Esophagus muscularis mucosa (tissue), 4 donors: ENCODE data around the gene IGF2BP1. TPM values are rescaled to one million over a fixed set of nuclear protein-coding genes. Genes with fewer than 3 reads are reported as not detected.

Experiments
- DNase-seq: peaks from one replicate; pipeline ENCODE4 v3.0.0-alpha.2; 2017; ENCODE audit errors: extremely low spot score
- H3K27ac ChIP-seq, 4 donors: fragments of 200-600 bp; sonication (generic); replicated peaks in 1 of 4; 1 replicate in 3 of 4; 2 replicates in 1 of 4; pipeline ENCODE4 v1.5.1; 2016 to 2019; ENCODE audit warnings: mild to moderate bottlenecking in 1 of 4
- H3K27me3 ChIP-seq, 4 donors: fragments of 200-600 bp; sonication (generic); one replicate each; pipeline versions ENCODE4 v1.5.1 to v1.6.0; 2016 to 2019
- H3K36me3 ChIP-seq, 4 donors: fragments of 200-600 bp; sonication (generic); one replicate each; pipeline ENCODE4 v1.5.1; 2016 to 2019
- H3K4me1 ChIP-seq, 4 donors: fragments of 200-600 bp; sonication (generic); one replicate each; pipeline ENCODE4 v1.5.1; 2016 to 2019
- H3K4me3 ChIP-seq, 4 donors: fragments of 200-600 bp; sonication (generic); 1 replicate in 2 of 4; 2 replicates in 2 of 4; pipeline ENCODE4 v1.5.1; 2016 to 2019; ENCODE audit warnings: mild to moderate bottlenecking in 4 of 4, moderate library complexity in 1 of 4
- H3K9me3 ChIP-seq, 4 donors: fragments of 200-600 bp; sonication (generic); 1 replicate in 3 of 4; 2 replicates in 1 of 4; pipeline ENCODE4 v1.5.1; 2016 to 2019
- CTCF ChIP-seq, 3 experiments: fragments of 200-600 bp in 2 of 3; fragments of 450-650 bp in 1 of 3; sonication (generic) in 2 of 3; IDR thresholded peaks; one replicate each; pipeline ENCODE4 v1.5.1; 2017 to 2019; ENCODE audit warnings: antibody characterized with exemption in 3 of 3, mild to moderate bottlenecking in 2 of 3, moderate library complexity in 1 of 3
- EP300 ChIP-seq: sonication (generic); formaldehyde crosslinking; IDR thresholded peaks from one replicate; pipeline ENCODE4 v1.6.1; 2017; ENCODE audit warnings: antibody characterized with exemption
- POLR2A ChIP-seq: fragments of 450-650 bp; IDR thresholded peaks from one replicate; pipeline ENCODE4 v1.6.1; 2017; ENCODE audit warnings: antibody characterized with exemption, moderate library complexity, mild to moderate bottlenecking, low read depth
- POLR2AphosphoS5 ChIP-seq, 2 donors: sonication (generic); formaldehyde crosslinking; IDR thresholded peaks; one replicate each; pipeline ENCODE4 v1.6.1; 2017; ENCODE audit warnings: antibody characterized with exemption in 2 of 2
- WGBS: methylation state at CpG from one replicate; pipeline ENCODE4 v1.1.5; 2018; 5-methylcytosine and 5-hydroxymethylcytosine counted together
- intact Hi-C: fragments of 100-400 bp; cut with DNase I; formaldehyde crosslinking; loops from one replicate; pipeline ENCODE4 v1.15.1; 2023
- total RNA-seq, 4 donors: library from RNA; depleted of rRNA; stranded (reverse); fragments of >200 nt; gene quantifications; one replicate each; pipeline versions ENCODE4 v1.1.0 to v1.2.1, GENCODE V29; 2016

Gene IGF2BP1
- total RNA-seq, 4 donors from 2014 or later = not detected

GRCh38 chr17:48989100-48989499, 8.1 kb upstream of the IGF2BP1 start:
- Histone ChIP-seq H3K4me3 (no peak overlapping the region), H3K27me3 (peaks cover 0 to 97% (median 39%) of the 10 kb centered on the region in 4 donors), H3K9me3 (no peaks in the 10 kb centered on the region), H3K27ac (no peak overlapping the region), H3K4me1 (no peaks in the 10 kb centered on the region), H3K36me3 (no peaks in the 10 kb centered on the region)
- DNase-seq = peak; percentile 24
- intact Hi-C loops = no loop called here
- TF ChIP-seq POLR2AphosphoS5 (IDR thresholded peaks at IDR 0.05) (no peak), POLR2A (no peak), EP300 (no peak), CTCF (IDR thresholded peaks at IDR 0.05) (no peak)
- WGBS = 88% methylated on average over 4 of the region's 4 CpGs

- Histone ChIP-seq H3K4me1 (peaks cover 5 to 8% (median 5%) of the 10 kb centered on the region in 4 donors), H3K27me3 (peaks cover 6 to 99% (median 54%) of the 10 kb centered on the region in 4 donors), H3K4me3 (no peak overlapping the region), H3K36me3 (no peaks in the 10 kb centered on the region), H3K27ac (no peak overlapping the region), H3K9me3 (no peaks in the 10 kb centered on the region)
- DNase-seq = peak; percentile 5
- TF ChIP-seq POLR2AphosphoS5 (IDR thresholded peaks at IDR 0.05) (no peak), POLR2A (no peak), CTCF (IDR thresholded peaks at IDR 0.05) (no peak), EP300 (no peak)
- intact Hi-C loops = no loop called here
- WGBS = 23% methylated on average over 2 of the region's 2 CpGs
Measured at GRCh38 chr17:48990882-48991357, 6.3 kb upstream of the IGF2BP1 start.

GRCh38 chr17:48992444-48992843, 4.7 kb upstream of the IGF2BP1 start:
- intact Hi-C loops = no loop called here
- no peak overlapping the region for H3K4me3 ChIP-seq
- no peaks in the 10 kb centered on the region for H3K36me3 ChIP-seq
- no peaks in the 10 kb centered on the region for H3K9me3 ChIP-seq
- peaks cover 20 to 23% (median 20%) of the 10 kb centered on the region in 4 donors for H3K4me1 ChIP-seq
- DNase-seq = no peak
- no peak overlapping the region for H3K27ac ChIP-seq
- WGBS = 45% methylated on average over 2 of the region's 2 CpGs
- TF ChIP-seq POLR2AphosphoS5 (IDR thresholded peaks at IDR 0.05) = no peak
- no peak for TF ChIP-seq CTCF (IDR thresholded peaks at IDR 0.05)
- no peak for TF ChIP-seq POLR2A
- TF ChIP-seq EP300 = no peak
- H3K27me3 ChIP-seq = peaks cover 8 to 100% (median 69%) of the 10 kb centered on the region in 4 donors

GRCh38 chr17:48993305-48993704, 3.9 kb upstream of the IGF2BP1 start:
- peaks cover 13 to 100% (median 77%) of the 10 kb centered on the region in 4 donors for H3K27me3 ChIP-seq
- intact Hi-C loops = no loop called here
- no peak overlapping the region for H3K4me3 ChIP-seq
- no peaks in the 10 kb centered on the region for H3K9me3 ChIP-seq
- no peak overlapping the region for H3K27ac ChIP-seq
- peaks cover 28 to 31% (median 29%) of the 10 kb centered on the region in 4 donors for H3K4me1 ChIP-seq
- TF ChIP-seq CTCF (IDR thresholded peaks at IDR 0.05) (no peak), EP300 (no peak), POLR2A (no peak), POLR2AphosphoS5 (IDR thresholded peaks at IDR 0.05) (no peak)
- no peak for DNase-seq
- no peaks in the 10 kb centered on the region for H3K36me3 ChIP-seq

GRCh38 chr17:48993951-48994350, 3.2 kb upstream of the IGF2BP1 start:
- Histone ChIP-seq H3K27me3 (peaks cover 16 to 100% (median 84%) of the 10 kb centered on the region in 4 donors), H3K27ac (no peak overlapping the region)
- intact Hi-C loops = no loop called here

More at GRCh38 chr17:48993951-48994350, 3.2 kb upstream of the IGF2BP1 start:
- Histone ChIP-seq H3K4me3 (no peak overlapping the region), H3K36me3 (no peaks in the 10 kb centered on the region), H3K9me3 (no peaks in the 10 kb centered on the region), H3K4me1 (peaks cover 30 to 37% (median 33%) of the 10 kb centered on the region in 4 donors)
- no peak for TF ChIP-seq CTCF (IDR thresholded peaks at IDR 0.05)
- TF ChIP-seq POLR2A = no peak
- TF ChIP-seq EP300 = no peak
- TF ChIP-seq POLR2AphosphoS5 (IDR thresholded peaks at IDR 0.05) = no peak
- DNase-seq = peak; percentile 8
